GM19193 (cell line): ENCODE measurements around the gene GZF1.

Experiments used
- POLR2A ChIP-seq: IDR thresholded peaks from 4 replicates; pipeline ENCODE4 v1.6.1; 2011; ENCODE audit not compliant: insufficient read depth, insufficient read length; ENCODE audit errors: extremely low read depth

The GZF1 gene

GRCh38 chr20:23358563-23358906 is 3.4 kb upstream of the GZF1 start:
- no peak for TF ChIP-seq POLR2A

DNA sequence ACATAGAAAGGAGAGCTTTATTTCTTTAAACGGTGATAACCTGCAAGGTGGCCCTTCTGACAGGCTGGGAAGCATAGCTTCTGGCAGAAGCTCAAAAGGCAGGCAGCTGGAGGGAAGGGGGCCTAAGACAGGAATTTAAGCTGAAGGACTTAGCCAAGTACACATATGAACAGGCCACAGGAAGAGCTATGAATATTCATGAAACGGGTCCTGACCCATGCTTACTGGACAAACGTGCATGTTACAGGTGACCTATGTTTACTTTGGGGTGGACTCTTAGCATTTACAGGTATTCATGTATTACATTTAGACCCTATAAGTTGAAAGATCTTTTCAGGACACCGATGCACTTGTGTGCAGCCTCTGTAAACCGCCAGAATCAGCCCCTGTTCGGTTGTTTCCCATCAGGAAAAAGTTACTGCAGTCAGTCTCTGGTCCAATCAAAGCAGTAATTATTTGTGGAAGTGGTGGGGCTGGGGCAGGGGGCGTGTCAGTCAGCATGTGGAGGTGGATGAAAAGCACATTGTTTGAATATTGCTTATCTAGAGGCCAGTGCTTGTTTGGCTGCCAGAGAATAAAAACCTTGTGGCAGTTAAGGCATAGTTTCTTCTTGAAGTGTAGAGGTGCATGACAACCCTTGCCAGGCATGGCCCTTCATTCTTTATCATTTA is 2.9 kb upstream of the GZF1 start:
- no peak for TF ChIP-seq POLR2A

DNA sequence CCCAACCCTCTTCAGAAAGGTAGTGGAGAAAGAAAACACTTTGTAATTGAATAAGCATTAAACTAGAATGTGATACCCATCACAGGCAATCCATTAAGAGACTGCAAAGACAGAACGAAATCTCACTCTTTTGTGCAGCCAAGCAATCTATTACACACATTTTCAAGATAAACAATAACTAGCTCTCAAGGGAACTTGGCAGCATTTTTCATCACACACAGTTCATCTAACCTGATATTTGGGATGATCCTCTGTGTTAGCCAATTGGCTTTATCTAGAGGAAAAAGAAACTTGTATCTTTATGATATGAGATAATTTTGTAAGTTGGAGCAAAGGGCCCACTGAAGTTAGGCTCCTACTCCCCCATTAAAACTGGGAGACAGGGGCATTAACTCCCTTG is 1.5 kb upstream of the GZF1 start:
- TF ChIP-seq POLR2A, result no peak

- TF ChIP-seq POLR2A, result no peak
Observed at GRCh38 chr20:23361119-23361475, 885 bp upstream of the GZF1 start.

DNA sequence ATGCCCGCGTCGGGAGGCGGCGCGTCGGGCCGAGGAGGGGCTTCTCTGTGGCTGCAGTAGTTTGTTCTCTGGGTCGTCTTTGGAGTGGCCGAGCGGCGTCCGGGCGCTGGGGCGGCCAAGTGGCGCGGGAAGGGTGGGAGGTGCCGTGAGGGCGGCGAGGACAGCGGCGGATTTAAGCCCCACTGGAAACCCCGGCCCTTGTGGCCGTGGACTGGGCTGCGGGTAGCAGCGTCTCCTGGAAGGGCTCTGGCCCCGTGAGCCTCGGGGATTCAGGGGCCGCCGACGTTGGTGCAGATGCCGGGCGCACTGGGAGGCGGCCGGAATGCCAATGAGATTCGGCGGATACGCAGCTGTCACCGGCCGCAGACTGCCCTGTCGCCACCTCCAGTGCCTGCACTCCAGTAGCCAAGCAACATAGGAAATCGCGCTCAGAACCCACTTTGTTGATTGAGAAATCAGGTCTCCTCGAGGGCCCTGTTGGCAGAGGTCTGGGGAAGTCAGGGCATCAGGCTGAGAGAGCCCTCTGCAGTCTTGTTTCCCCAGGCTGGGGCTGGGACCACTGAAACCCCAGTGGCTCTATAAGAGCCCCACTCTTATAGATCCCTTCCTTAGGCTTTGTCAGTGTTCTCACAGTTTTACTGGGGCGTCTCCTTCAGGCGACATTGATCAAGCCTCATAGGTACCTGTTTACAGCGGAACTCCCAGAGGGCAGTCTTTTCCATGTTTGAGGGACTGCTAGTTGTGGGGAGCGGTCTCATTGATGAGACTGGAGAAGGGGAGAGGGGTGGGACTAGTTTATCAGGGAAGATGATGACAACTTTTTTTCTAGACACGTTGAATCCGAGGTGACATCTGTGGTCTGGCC is 642 bp downstream of the GZF1 start:
- TF ChIP-seq POLR2A, result no peak

DNA sequence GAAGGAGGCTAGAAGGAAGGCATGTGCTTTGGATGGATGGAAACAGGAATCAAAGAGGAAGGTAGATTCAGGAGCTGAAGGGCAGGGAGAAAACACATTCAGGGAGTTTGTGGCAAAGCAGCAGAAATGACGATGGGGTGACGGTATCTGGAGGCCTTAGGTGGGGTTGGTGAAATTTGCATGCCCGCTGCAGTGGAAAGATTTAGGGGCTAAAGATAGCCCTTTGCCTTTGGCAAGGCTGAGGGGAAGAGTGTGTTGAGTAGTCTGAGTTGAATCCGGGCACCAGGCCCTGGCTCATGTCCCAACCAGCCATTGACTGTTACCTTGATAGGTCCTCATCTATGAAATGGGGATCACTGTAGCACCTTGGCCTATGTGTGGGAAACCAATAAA is 1.3 kb downstream of the GZF1 start:
- peak; percentile 50 for TF ChIP-seq POLR2A

DNA sequence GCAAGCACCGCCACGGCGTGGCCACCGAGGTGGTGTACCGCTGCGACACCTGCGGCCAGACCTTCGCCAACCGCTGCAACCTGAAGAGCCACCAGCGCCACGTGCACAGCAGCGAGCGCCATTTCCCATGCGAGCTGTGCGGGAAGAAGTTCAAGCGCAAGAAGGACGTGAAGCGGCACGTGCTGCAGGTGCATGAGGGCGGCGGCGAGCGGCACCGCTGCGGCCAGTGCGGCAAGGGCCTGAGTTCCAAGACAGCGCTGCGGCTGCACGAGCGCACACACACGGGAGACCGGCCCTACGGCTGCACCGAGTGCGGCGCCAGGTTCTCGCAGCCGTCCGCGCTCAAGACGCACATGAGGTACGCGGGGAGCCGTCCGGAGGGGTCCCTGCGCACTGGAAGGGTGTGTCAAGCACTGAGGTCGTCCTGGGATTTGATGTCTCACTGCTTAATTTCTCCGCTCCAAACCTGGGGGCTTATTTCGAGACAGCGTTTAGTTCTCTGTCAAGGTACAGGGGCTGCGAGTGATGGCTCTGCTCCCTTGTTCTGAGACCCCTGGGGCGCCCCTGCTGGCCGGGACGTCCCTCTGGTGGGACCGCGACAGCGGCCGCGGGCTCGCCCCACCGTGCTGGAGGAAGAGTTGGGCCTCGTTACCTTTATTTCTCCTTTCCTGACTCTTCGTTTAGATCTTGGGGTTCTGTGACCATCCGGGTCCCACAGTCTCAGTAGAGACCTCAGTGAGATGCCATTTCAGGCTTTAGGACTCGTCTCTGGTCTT is 3.6 kb downstream of the GZF1 start:
- TF ChIP-seq POLR2A, result no peak

DNA sequence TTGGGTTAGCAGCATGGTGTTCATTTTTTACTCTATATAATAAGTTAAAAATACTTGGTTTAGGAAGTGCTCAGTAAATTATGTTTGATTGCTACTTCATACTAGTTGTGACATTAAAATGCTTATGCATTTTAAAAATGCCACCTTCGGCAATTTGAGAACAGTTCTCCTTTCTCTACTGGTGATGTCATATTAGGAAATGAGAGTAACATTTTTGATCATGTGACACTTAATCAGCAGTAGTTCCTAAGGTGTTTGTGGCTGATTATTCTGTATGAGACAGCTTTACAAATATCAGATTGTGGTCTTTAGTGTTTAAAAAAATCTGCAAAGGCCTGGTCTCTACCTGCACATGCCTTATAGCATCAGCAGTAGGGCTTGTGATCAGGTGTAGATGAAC is 4.4 kb downstream of the GZF1 start:
- no peak for TF ChIP-seq POLR2A

DNA sequence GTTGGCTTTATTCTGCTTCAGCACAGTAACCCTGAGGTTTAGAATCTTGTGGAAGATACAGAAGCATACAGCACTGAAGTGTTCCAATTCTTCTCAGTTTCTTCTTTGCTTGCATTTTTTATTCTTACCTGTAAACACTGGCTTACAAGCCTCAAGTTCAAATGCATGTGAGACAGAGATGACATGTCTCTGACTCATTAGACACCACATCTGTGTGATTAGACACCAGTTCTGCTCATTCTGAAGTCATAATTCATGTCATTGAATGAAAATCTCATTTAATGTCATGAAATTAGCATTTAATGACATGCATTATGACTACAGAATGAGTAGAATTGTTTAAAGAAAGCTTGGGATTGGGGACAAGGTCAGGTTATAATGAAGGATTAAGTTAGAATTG is 5.8 kb downstream of the GZF1 start:
- TF ChIP-seq POLR2A, result no peak

DNA sequence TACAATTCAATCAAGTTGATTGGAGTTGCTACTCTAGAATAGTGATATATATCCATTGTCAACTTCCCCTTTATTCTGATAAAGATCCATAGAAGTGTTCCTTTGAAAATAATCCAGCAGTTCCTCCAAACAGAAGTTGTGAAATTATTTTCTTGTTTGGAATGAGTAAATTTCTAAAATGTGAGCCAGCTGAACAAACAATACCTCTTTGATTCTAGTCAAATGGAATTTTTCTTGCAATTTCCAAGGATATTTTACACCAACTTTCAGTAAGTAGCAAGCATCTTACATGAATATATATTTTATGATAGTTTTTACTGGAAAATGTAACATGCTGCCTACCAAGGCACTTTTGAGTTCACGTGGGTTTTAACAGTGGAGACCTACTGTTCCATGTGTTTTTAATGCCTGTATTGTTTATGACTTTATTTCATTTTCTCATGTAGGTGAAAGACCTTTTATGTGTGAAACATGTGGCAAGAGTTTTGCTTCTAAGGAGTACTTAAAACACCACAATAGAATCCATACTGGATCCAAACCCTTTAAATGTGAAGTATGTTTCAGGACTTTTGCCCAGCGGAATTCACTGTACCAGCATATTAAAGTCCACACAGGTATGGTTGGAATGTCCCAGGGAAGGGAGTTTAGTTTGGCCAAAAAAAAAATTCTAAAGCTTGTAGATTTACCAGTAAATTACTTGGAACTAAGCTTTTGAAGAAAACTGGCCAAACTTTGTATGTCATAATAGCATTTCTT is 6.5 kb downstream of the GZF1 start:
- no peak for TF ChIP-seq POLR2A

DNA sequence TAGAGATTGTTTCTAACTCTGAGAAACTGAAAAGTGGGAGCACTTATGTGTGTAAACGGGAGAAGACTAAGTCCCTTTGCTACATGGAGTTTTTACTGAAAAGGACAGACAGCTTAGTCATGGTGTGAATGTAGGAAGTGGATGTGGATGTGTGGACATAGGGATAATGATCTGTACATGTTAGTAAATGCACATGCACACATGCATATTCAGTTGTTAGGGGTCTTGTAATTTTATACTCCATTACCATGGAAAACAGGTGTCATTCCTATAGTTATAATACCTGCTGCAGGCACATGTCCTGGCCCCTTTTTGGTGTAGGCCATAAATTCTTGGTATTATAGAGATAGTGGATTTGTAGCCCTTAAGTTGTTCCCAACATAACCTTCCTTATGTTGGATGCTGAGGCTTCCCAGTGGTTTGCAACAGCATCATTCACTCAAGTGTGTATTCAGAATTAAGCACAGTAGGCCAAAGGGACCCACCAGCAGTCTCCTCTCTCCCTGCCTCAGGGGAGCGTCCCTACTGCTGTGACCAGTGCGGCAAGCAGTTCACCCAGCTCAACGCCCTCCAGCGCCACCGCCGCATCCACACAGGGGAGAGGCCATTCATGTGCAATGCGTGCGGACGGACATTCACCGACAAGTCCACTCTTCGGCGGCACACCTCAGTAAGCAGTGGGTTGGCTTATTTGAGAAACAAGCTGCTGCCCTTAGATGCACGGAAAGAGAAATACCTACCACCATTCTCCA is 7.3 kb downstream of the GZF1 start:
- peak; percentile 14 for TF ChIP-seq POLR2A

GRCh38 chr20:23370274-23370673 is 8.3 kb downstream of the GZF1 start:
- TF ChIP-seq POLR2A, result no peak

DNA sequence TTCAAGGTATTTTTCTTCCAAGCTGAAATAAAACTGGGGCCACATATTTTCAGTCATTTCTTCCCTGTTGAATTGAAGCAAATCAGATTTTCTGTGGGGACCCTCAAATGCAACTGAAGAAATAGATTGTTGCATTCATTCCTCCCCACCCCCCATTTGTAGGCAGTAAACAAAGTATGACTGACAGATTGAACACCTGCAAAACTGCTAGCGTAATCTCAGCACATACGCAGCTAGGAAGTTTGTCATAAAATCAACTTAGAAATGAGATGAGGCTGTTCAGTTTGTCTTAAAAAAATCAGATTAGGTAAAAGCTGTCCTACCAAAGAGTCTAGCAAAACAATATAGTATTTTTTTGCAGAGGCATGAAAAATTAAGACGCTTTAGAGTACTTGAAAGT is 8.9 kb downstream of the GZF1 start:
- no peak for TF ChIP-seq POLR2A

DNA sequence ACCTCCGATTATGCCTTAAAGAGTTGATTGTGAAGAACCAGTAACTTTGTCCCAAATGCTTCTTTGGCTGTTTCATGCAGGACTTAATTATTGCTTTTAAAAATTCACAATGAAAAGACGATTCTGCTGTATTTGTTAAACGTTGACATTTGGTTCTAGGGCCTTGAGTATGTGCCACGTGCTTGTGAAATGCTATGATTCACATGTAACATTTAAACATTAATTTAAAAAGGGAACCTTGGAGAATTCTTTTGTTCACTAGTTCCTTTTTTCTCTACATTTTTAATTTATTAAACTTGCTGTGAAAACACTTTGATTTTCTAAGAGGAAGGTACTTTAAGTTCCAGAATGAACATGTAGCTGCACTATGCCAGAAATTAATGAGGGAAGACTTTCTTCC is 9.5 kb downstream of the GZF1 start:
- no peak for TF ChIP-seq POLR2A
